Hematopoietic multipotent progenitor cell treated with erythropoietin and hydrocortisone succinate and interleukin-3 and kit ligand, for 4 days (in vitro differentiated cells): Measurements from ENCODE around the gene AQP9.

Source experiments
- DNase-seq: peaks from one replicate; pipeline ENCODE4 v3.0.0-alpha.2; 2015

The AQP9 gene

GRCh38 chr15:58141894-58142293, 3.7 kb downstream of the AQP9 start:
- DNase-seq, result no peak

GRCh38 chr15:58142827-58143461, 4.8 kb downstream of the AQP9 start:
- DNase-seq, result no peak

- DNase-seq, result no peak
Measured at GRCh38 chr15:58145606-58146005, 7.4 kb downstream of the AQP9 start.

GRCh38 chr15:58146211-58146610, 8.0 kb downstream of the AQP9 start:
- DNase-seq, result no peak

GRCh38 chr15:58146749-58147148, 8.6 kb downstream of the AQP9 start:
- DNase-seq, result no peak

GRCh38 chr15:58147171-58147611, 9.0 kb downstream of the AQP9 start:
- DNase-seq, result peak; percentile 69

- no peak for DNase-seq
Measured at GRCh38 chr15:58148120-58148519, 9.9 kb downstream of the AQP9 start.

- DNase-seq, result no peak
Measured at GRCh38 chr15:58148633-58149445, 10.7 kb downstream of the AQP9 start.

GRCh38 chr15:58154769-58155168, 16.6 kb downstream of the AQP9 start:
- DNase-seq, result no peak

GRCh38 chr15:58159827-58160386, 21.7 kb downstream of the AQP9 start:
- no peak for DNase-seq

GRCh38 chr15:58161436-58161930, 23.3 kb downstream of the AQP9 start:
- DNase-seq, result no peak

- DNase-seq, result no peak
Measured at GRCh38 chr15:58163985-58164384, 25.8 kb downstream of the AQP9 start.

GRCh38 chr15:58164926-58165325, 26.7 kb downstream of the AQP9 start:
- DNase-seq, result no peak

- DNase-seq, result peak; percentile 29
Measured at GRCh38 chr15:58165661-58166060, 27.5 kb downstream of the AQP9 start.

- no peak for DNase-seq
Measured at GRCh38 chr15:58167095-58167691, 29.0 kb downstream of the AQP9 start.

- DNase-seq, result no peak
Measured at GRCh38 chr15:58169934-58170333, 31.8 kb downstream of the AQP9 start.

GRCh38 chr15:58171476-58172061, 33.4 kb downstream of the AQP9 start:
- no peak for DNase-seq

- no peak for DNase-seq
Measured at GRCh38 chr15:58174709-58175108, 36.5 kb downstream of the AQP9 start.

- no peak for DNase-seq
Measured at GRCh38 chr15:58175955-58176354, 37.8 kb downstream of the AQP9 start.

- DNase-seq, result no peak
Measured at GRCh38 chr15:58178668-58179067, 40.5 kb downstream of the AQP9 start.

- no peak for DNase-seq
Measured at GRCh38 chr15:58179206-58179605, 41.0 kb downstream of the AQP9 start.

- peak; percentile 71 for DNase-seq
Measured at GRCh38 chr15:58179741-58180381, 41.7 kb downstream of the AQP9 start.
